PC-9 (cell line): Measurements from ENCODE around the gene ABLIM1. TPM values are rescaled to one million over a fixed set of nuclear protein-coding genes. Genes with fewer than 3 reads are reported as not detected.

Source experiments
- BruUV-seq: library from RNA; stranded (reverse); fragments of 400-500 nt; replicated peaks from 2 replicates; lab custom pipeline; 2021; lab: Mats Ljungman, UMichigan
- CTCF ChIA-PET: fragments of 300-600 bp; sonication (Branson Sonifier 250); formaldehyde crosslinking; loops from one replicate; lab custom pipeline; 2022; ENCODE audit warnings: antibody characterized with exemption; lab: Charles Lee
- POLR2A ChIA-PET: fragments of 300-600 bp; sonication (Branson Sonifier 250); formaldehyde crosslinking; loops from one replicate; lab custom pipeline; 2022; ENCODE audit warnings: antibody characterized with exemption; ENCODE audit not compliant: unreplicated experiment; lab: Charles Lee
- DNase-seq, 2 experiments: peaks; one replicate each; pipeline versions ENCODE4 v3.0.0 to v3.0.0-alpha.2; 2015 to 2022; ENCODE audit warnings: mixed read lengths in 1 of 2
- H2AFZ ChIP-seq: fragments of 200-600 bp; sonication (generic); 2 replicates; pipeline ENCODE4 v1.8.1; 2017; ENCODE audit warnings: antibody characterized with exemption
- H3F3A ChIP-seq: fragments of 200-600 bp; sonication (generic); 2 replicates; pipeline ENCODE4 v1.8.1; 2017; ENCODE audit warnings: antibody characterized with exemption, mild to moderate bottlenecking, low read depth; ENCODE audit not compliant: insufficient read depth
- H3K27ac ChIP-seq: fragments of 200-600 bp; sonication (generic); 2 replicates; pipeline ENCODE4 v1.6.1; 2016; ENCODE audit warnings: mixed run types
- H3K27me3 ChIP-seq: fragments of 200-600 bp; sonication (generic); 2 replicates; pipeline ENCODE4 v1.6.1; 2016; ENCODE audit warnings: low read depth, mixed run types; ENCODE audit not compliant: insufficient read depth
- H3K36me3 ChIP-seq: fragments of 200-600 bp; sonication (generic); 2 replicates; pipeline ENCODE4 v1.6.1; 2016; ENCODE audit warnings: low read depth, mixed run types
- H3K4me1 ChIP-seq: fragments of 200-600 bp; sonication (generic); replicated peaks from 2 replicates; pipeline ENCODE4 v1.6.1; 2016; ENCODE audit warnings: mixed run types; ENCODE audit not compliant: insufficient read depth
- H3K4me2 ChIP-seq: fragments of 200-600 bp; sonication (generic); 2 replicates; pipeline ENCODE4 v1.6.1; 2017; ENCODE audit warnings: mixed run types
- H3K4me3 ChIP-seq: fragments of 200-600 bp; sonication (generic); 2 replicates; pipeline ENCODE4 v1.6.1; 2016; ENCODE audit warnings: mixed run types
- H3K79me2 ChIP-seq: fragments of 200-600 bp; sonication (generic); 2 replicates; pipeline ENCODE4 v1.6.1; 2017; ENCODE audit warnings: low read depth, mixed run types
- H3K9me2 ChIP-seq: fragments of 200-600 bp; sonication (generic); 2 replicates; pipeline ENCODE4 v1.8.1; 2017; ENCODE audit warnings: mild to moderate bottlenecking; ENCODE audit not compliant: insufficient read depth
- H3K9me3 ChIP-seq: fragments of 200-600 bp; sonication (generic); 2 replicates; pipeline ENCODE4 v1.8.1; 2016; ENCODE audit warnings: low read depth; ENCODE audit not compliant: insufficient read depth
- H4K20me1 ChIP-seq: fragments of 200-600 bp; sonication (generic); 2 replicates; pipeline ENCODE4 v1.8.1; 2017; ENCODE audit not compliant: insufficient read depth
- EZH2 ChIP-seq: fragments of 200-600 bp; sonication (generic); IDR thresholded peaks from 2 replicates; pipeline ENCODE4 v1.8.0; 2017; ENCODE audit warnings: antibody characterized with exemption, low read depth
- intact Hi-C: fragments of 100-400 bp; cut with micrococcal nuclease; formaldehyde crosslinking; loops from one replicate; pipeline ENCODE4 v1.10.0; 2022; ENCODE audit not compliant: unreplicated experiment
- total RNA-seq: library from RNA; stranded (reverse); gene quantifications from 2 replicates; pipeline ENCODE4 v1.2.3, GENCODE V29; 2021
- TF ChIP-seq, protein P1 (sequence below): fragments of 200-600 bp; sonication (generic); conservative IDR thresholded peaks from 2 replicates; pipeline ENCODE4 v1.6.1; 2017; ENCODE audit warnings: mixed run types, antibody characterized with exemption, mild to moderate bottlenecking, moderate library complexity

Gene ABLIM1
- total RNA-seq, 1 experiment from 2014 or later = 68.7 TPM

DNA sequence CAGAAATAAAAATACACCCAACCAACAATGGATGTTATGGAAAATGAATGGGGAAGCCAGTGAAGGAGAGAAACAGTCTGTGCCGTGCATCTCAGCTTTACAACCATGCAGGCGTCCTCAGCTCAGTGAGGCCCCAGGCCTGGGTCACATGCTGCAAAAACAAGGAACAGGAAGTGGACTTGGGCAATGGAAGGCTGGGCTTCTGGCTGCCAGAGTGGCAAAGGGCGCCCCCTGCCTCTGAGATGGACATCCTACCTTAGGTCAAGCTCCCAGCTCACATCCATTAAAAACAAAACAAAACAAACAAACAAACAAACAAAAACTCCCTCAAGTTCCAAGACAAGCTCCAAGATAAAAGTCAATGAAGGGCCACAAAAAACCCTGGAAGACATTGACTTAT is 199.1 kb downstream of the ABLIM1 start:
- H3K79me2 ChIP-seq = no peaks in the 10 kb centered on the region
- H3K4me2 ChIP-seq = no peak overlapping the region
- ChIA-PET CTCF (interaction anchor here (2.3 kb wide), 1 partner anchor 155 kb away, joined by 18 read pairs; no protein-coding TSS in a partner anchor), POLR2A (interaction anchor here (0.5 kb wide), 1 partner anchor 176 kb away, joined by 5 read pairs; no protein-coding TSS in a partner anchor)
- no peaks in the 10 kb centered on the region for H3K9me3 ChIP-seq
- no peaks in the 10 kb centered on the region for H3K4me1 ChIP-seq
- H2AFZ ChIP-seq = no peak overlapping the region
- TF ChIP-seq, protein P1, sequence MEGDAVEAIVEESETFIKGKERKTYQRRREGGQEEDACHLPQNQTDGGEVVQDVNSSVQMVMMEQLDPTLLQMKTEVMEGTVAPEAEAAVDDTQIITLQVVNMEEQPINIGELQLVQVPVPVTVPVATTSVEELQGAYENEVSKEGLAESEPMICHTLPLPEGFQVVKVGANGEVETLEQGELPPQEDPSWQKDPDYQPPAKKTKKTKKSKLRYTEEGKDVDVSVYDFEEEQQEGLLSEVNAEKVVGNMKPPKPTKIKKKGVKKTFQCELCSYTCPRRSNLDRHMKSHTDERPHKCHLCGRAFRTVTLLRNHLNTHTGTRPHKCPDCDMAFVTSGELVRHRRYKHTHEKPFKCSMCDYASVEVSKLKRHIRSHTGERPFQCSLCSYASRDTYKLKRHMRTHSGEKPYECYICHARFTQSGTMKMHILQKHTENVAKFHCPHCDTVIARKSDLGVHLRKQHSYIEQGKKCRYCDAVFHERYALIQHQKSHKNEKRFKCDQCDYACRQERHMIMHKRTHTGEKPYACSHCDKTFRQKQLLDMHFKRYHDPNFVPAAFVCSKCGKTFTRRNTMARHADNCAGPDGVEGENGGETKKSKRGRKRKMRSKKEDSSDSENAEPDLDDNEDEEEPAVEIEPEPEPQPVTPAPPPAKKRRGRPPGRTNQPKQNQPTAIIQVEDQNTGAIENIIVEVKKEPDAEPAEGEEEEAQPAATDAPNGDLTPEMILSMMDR = peak; percentile 55
- no peak for TF ChIP-seq EZH2
- BruUV-seq = no TSS peak
- intact Hi-C loops = loop anchor here (1.0 kb wide), 1 partner anchor 155 kb away; no protein-coding TSS in a partner anchor
- H3K4me3 ChIP-seq = no peak overlapping the region
- H3K36me3 ChIP-seq = no peaks in the 10 kb centered on the region
- no peak overlapping the region for H3K27ac ChIP-seq
- H4K20me1 ChIP-seq = no peaks in the 10 kb centered on the region
- H3K27me3 ChIP-seq = no peaks in the 10 kb centered on the region
- DNase-seq = no peak
- no peaks in the 10 kb centered on the region for H3F3A ChIP-seq
- no peaks in the 10 kb centered on the region for H3K9me2 ChIP-seq

DNA sequence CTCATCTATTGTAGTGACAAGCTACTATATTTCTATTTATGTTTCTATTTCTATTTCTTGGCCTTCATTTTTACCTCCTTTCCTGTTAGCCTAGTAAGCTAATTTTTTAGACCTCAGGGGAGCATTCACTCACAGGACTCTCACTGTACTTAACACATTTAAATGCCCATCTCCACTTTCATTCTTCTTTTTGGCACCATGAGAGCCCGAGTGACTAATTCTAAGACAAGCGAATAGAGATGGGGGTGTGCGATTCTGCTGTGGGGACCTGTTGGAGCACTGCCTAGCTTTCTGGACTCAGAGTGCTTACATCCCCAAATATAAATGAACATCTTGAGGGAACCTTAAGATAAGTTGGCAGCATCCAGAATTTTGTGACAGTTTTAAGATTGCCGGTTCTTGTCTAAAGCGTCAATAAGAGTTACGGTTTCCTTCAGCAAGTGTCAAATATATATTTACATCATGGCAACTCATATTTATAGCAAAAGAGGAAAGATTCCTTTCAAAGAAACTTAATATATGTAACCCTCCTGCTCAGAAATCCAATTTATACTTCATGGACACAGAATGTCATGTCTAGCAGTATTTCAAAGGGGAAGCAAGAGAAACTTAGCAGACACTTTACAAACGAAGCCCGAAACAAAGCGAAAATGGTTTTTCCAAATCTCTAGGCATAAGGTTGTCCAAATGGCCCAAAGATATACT is 199.7 kb downstream of the ABLIM1 start:
- Histone ChIP-seq H3F3A (no peaks in the 10 kb centered on the region), H4K20me1 (no peaks in the 10 kb centered on the region), H3K27me3 (no peaks in the 10 kb centered on the region), H3K9me3 (no peaks in the 10 kb centered on the region), H3K4me2 (no peak overlapping the region), H2AFZ (no peak overlapping the region), H3K4me1 (no peaks in the 10 kb centered on the region), H3K36me3 (no peaks in the 10 kb centered on the region), H3K4me3 (no peak overlapping the region), H3K79me2 (no peaks in the 10 kb centered on the region), H3K9me2 (no peaks in the 10 kb centered on the region), H3K27ac (no peak overlapping the region)
- CTCF ChIA-PET = interaction anchor here (2.3 kb wide), 1 partner anchor 155 kb away, joined by 18 read pairs; no protein-coding TSS in a partner anchor
- intact Hi-C loops = no loop called here
- BruUV-seq = no TSS peak
- TF ChIP-seq EZH2 = no peak
- TF ChIP-seq, protein P1 = no peak
- no peak for DNase-seq
- POLR2A ChIA-PET = interaction anchor here (0.5 kb wide), 1 partner anchor 176 kb away, joined by 5 read pairs; no protein-coding TSS in a partner anchor

DNA sequence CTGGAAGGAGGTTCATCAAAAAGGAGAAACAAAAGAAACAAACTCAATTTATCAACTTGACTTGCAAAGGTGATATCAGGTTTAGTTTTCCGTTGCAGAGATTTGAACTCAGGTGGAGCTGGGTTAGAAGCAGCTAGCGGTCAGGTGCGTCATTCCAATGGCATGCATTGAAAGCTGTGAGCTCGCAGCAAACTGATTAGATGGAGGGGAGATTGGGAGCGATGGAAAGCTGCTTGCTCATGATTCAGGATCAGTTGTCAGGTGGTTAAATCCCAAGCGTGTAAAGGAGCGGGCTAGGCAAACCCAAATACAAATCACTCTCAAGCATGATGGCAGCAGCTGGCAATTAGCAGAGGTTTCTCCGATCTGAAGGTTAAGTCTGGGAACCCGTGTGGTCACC is 204.5 kb downstream of the ABLIM1 start:
- POLR2A ChIA-PET = interaction anchor here (0.7 kb wide), 2 partner anchors 53 to 147 kb away, joined by 3 to 10 read pairs; no protein-coding TSS in a partner anchor
- Histone ChIP-seq H4K20me1 (no peaks in the 10 kb centered on the region), H3K27me3 (no peaks in the 10 kb centered on the region), H3K9me3 (no peaks in the 10 kb centered on the region), H3K27ac (no peak overlapping the region), H3K4me2 (no peak overlapping the region), H3K9me2 (no peaks in the 10 kb centered on the region), H3K4me1 (no peaks in the 10 kb centered on the region), H3F3A (no peaks in the 10 kb centered on the region), H3K36me3 (no peaks in the 10 kb centered on the region), H3K4me3 (no peak overlapping the region), H3K79me2 (no peaks in the 10 kb centered on the region), H2AFZ (no peak overlapping the region)
- no TSS peak for BruUV-seq
- TF ChIP-seq, protein P1 = no peak
- TF ChIP-seq EZH2 = no peak
- CTCF ChIA-PET = no interaction called here
- DNase-seq = peak in 1 of 2 experiments; percentile 35
- intact Hi-C loops = no loop called here
